ENCODE data around the gene S100A2.

The S100A2 gene

DNA sequence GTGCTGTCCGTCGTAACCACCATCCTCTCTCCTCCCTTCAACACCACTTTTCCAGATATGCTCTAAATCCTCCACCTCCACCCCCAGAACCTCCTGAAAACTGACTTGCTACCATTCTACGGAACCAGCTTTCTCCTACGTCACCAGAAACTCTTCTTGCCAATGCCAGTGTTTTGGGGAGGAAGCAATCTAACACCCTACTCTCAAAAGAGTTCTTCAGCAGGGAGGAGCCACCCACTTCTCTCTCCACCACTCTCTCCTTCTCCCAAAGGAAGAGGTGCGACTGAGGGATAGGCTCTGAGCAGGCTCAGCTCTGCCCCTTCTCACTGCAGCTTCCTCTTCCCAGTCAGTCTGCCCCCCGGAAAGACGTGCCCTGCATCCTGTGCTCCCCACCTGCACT lies 6.1 kb upstream of the S100A2 start:
- H3K27ac ChIP-seq: no peak overlapping the region
- TF ChIP-seq, protein P1, sequence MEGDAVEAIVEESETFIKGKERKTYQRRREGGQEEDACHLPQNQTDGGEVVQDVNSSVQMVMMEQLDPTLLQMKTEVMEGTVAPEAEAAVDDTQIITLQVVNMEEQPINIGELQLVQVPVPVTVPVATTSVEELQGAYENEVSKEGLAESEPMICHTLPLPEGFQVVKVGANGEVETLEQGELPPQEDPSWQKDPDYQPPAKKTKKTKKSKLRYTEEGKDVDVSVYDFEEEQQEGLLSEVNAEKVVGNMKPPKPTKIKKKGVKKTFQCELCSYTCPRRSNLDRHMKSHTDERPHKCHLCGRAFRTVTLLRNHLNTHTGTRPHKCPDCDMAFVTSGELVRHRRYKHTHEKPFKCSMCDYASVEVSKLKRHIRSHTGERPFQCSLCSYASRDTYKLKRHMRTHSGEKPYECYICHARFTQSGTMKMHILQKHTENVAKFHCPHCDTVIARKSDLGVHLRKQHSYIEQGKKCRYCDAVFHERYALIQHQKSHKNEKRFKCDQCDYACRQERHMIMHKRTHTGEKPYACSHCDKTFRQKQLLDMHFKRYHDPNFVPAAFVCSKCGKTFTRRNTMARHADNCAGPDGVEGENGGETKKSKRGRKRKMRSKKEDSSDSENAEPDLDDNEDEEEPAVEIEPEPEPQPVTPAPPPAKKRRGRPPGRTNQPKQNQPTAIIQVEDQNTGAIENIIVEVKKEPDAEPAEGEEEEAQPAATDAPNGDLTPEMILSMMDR (IDR thresholded peaks at IDR 0.05): no peak
- no peak for TF ChIP-seq ZFX (IDR thresholded peaks at IDR 0.05; ENCODE audit: borderline replicate concordance)

DNA sequence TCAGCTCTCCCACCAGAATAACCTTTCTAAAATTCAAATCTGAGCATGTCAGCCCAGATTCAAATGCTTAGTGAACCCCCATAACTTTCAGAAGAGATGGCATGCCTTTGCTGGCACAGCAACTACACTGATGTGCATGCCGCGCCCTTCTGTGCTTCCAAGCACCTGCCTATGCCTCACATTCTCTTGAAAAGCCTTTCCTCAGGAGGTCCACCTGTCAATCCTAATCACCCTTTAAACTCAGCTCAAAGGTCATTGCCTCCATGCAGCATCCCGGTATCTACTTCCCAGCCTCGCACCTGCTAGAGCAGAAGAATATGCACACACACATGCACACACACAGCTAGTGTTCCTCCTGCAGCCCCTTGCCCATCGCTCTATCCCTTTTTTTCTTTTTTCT lies 5.2 kb upstream of the S100A2 start:
- no peak overlapping the region for H3K27ac ChIP-seq
- no peak for TF ChIP-seq ZFX (IDR thresholded peaks at IDR 0.05; ENCODE audit: borderline replicate concordance)
- TF ChIP-seq, protein P1 (IDR thresholded peaks at IDR 0.05): no peak

DNA sequence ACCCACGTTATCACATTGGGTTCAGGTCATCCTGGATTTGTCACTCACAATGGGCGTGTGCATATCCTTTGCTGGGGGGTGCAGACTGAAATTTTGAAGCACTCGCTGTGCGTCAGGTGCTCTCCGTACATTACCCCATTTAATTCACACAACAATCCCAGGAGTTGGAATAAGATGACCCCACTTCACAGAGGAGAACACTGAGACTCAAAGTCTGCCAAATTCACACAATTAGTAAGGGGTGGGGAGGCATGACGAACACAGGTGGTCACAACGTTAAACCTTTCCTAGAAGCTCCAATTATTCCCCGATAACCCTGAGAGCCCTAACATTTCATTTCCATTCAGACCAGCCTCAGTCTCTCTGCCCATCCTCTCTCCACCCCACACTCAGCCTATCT lies 3.8 kb upstream of the S100A2 start:
- no peak overlapping the region for H3K27ac ChIP-seq
- TF ChIP-seq ZFX (IDR thresholded peaks at IDR 0.05; ENCODE audit: borderline replicate concordance): no peak
- TF ChIP-seq, protein P1 (IDR thresholded peaks at IDR 0.05): no peak

DNA sequence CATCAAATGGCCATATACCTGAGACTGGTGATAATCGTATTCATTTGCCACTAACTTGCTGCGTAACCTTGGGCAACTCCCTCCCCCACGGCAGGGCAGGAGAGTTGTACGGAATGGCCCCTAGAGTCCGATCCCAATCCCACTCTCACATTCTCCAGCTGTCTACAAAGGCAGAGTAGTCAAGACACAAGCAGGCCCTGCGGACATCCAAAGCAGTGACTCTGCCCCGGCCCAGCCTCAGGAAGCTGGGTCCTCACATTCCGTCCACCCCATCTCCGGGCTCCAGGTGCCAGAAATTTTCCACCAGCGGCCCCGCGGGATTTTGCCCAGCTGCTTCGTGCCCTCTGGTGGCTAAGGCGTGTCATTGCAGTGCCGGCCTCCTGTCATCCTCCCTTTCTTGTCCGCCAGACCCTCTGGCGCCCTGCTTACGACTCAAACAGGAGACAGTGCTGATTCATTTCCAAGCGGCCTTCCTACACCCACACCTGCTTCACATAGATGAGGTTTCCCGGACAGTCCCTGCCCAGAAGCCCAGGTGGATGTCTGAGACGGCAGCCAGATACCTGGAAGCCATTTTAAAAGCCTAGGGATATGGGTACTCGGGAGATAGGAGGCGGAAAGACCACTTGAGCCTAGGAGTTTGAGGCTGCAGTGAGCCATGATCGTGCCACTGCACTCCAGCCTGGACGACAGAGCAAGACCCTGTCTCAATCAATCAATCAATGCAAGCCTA lies 2.9 kb upstream of the S100A2 start:
- TF ChIP-seq ZFX (IDR thresholded peaks at IDR 0.05; ENCODE audit: borderline replicate concordance): no peak
- TF ChIP-seq, protein P1 (IDR thresholded peaks at IDR 0.05): peak; percentile 99
- peak overlapping the region; percentile 55; the same call in 1 of the 2 replicates for H3K27ac ChIP-seq

DNA sequence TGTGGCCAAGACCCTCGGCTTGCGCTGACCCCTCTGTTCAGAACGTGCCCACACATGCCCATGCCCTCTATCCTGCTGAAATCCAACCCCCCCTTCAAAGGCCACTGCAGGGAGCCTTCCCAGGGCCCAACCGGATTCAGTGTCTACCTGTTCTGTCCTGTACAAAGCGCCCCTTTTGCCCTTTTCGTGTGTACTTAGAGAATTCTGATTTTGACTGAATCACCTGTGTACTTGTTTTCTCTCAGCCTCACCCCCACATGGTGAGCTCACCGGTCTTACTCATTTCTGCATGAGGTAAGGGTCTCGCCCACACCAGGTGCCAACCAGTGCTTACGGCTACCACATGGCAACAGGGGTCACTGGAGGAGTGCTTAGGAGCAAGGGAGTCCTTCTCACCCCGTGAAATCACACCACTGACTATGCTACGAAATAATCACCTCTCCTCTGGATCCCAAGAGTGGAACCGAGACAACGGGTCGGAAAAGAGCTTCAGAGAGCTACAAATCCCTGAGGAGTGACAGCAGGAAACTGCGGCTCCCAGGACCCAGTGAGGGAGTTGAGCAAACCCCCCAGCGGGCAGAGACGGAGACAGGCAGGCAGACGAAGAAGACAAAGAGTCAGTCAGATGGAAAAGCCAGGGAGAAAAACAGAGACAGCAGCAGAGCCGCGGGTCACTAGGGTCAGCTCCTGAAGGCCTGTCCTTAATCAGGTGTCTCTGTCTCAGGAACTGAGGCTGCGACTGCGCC lies 2.1 kb upstream of the S100A2 start:
- no peak for TF ChIP-seq ZFX (IDR thresholded peaks at IDR 0.05; ENCODE audit: borderline replicate concordance)
- TF ChIP-seq, protein P1 (IDR thresholded peaks at IDR 0.05): no peak
- peak overlapping the region; percentile 55; the same call in 1 of the 2 replicates for H3K27ac ChIP-seq

DNA sequence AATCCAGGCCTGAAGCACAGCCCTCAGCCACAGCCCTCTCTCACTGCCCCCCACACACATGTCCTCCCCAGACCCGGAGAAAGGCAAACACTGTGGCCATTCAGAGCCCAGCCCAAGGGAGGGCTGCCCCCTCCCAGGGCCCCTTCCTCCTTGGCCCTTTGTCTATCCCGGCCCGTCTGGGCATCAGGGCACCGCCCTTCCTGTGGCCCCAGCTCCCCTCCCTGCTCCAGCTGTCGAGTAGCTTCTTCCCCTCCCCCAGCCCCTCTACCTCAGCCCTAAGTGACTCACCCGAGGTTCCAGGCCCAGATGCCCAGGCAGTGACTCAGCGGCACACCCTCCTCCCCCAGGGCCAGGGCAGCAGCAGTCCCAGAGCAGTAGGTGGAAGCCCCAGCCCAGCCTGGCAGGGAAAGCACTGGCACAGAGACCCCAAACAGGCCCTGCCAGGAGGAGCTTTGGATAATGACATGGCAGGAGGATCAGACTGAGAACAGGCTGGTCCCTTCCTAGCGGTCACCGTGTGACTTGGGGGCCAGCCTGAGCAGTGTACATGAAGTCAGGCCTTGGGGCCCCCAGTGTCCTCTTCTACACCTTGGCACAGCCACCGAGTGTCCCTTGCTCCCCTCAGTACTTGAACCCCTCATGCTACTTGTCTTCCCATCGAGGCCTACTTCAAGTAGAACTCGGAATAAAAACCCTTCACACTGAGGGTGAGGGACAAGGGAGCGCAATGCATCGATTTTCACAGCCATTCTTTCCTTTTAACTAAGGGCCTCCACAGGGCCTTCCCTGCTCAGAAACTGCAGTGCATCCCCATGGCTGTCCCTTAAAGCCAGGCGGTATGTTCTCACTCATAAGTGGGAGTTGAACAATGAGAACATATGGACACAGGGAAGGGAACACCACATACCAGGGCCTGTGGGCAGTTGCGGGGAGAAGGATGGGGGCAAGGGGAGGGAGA lies 1.0 kb upstream of the S100A2 start:
- TF ChIP-seq, protein P1 (IDR thresholded peaks at IDR 0.05): no peak
- TF ChIP-seq ZFX (IDR thresholded peaks at IDR 0.05; ENCODE audit: borderline replicate concordance): no peak

More for the DNA sequence above, 1.0 kb upstream of the S100A2 start:
- H3K27ac ChIP-seq: peak overlapping the region; percentile 55
